Measurements from ENCODE around the gene SMOC1.

Gene SMOC1

GRCh38 chr14:69980457-69981425 is 101.5 kb downstream of the SMOC1 start:
- FAIRE-seq, result peak; percentile 99

DNA sequence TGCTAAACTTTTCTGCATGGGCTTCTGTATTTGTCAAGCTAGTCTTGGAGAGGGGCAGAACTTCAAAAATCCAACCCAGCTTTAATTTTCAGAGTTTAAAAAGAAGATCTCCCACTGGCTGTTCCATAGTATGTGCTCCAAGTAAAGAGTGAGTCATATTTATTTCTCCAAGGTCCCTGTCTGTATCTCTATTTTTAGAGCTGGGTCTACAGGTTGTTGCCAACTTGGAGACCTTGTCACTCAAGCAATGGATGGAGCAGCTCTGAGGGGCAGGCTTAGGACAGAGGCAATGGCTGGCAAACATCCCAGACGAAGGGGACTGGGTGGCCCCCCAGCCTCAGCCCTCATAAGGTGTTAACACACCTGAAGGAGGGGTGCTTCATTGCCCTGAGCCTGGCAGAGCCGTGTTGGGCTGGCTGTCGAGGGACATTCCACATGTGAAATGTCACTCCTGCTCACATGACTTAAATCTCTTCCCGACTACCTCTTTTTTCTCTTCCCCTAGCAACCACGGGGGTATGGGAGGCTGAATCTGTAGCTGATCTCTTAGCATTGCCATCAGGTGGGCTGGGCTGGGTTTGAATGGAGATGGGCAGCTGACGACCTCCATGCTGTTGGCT is 103.1 kb downstream of the SMOC1 start:
- DNase-seq (ENCODE audit: low spot score), result peak; percentile 65
- peak; percentile 95 for FAIRE-seq

More at GRCh38 chr14:69980457-69981425, 101.5 kb downstream of the SMOC1 start:
- DNase-seq (ENCODE audit: low spot score), result peak; percentile 95

DNA sequence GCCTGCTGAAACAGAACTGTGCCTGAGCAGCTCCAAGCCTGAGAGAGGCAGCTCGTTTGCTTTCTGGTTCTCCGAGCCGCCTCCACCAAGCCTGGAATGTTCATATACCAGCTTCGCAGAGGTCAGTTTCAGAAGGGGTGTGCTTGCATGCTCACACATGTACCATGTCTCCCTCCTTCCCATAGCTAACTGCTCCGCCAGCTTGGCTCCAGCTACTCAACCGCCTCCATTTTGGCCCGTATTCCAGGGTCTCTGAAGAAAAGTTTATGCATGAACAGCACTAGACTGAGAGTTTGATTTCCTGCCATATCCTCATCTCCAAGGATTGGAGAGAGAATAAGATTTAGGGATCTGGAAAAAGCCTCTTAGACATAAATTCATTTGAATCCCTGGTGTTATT is 103.7 kb downstream of the SMOC1 start:
- DNase-seq (ENCODE audit: low spot score) (no peak), FAIRE-seq (no peak)

GRCh38 chr14:69983317-69983716 is 104.1 kb downstream of the SMOC1 start:
- FAIRE-seq, result no peak
- no peak for DNase-seq (ENCODE audit: low spot score)

- peak; percentile 98 for FAIRE-seq
- peak; percentile 57 for DNase-seq (ENCODE audit: low spot score)
Measured at GRCh38 chr14:69985463-69985862, 106.2 kb downstream of the SMOC1 start.

DNA sequence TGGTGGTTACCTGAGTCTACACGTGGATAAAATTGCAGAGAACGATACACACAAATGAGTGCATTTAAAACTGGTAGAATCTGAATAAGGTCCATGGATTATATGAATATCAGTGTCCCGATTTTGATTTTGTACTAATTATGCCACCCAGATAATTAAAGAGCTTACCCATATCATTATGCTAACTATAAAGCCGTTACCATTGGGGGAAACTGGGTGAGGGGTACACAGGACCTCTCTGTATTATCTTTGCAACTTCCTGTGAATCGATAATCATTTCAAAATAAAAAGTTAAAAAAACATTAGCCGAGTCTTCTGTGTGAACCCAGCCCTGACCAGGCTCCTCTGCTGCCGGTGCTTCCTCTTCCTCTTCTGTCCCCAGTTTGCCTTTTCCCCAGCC is 107.1 kb downstream of the SMOC1 start:
- DNase-seq (ENCODE audit: low spot score) (no peak), FAIRE-seq (no peak)

DNA sequence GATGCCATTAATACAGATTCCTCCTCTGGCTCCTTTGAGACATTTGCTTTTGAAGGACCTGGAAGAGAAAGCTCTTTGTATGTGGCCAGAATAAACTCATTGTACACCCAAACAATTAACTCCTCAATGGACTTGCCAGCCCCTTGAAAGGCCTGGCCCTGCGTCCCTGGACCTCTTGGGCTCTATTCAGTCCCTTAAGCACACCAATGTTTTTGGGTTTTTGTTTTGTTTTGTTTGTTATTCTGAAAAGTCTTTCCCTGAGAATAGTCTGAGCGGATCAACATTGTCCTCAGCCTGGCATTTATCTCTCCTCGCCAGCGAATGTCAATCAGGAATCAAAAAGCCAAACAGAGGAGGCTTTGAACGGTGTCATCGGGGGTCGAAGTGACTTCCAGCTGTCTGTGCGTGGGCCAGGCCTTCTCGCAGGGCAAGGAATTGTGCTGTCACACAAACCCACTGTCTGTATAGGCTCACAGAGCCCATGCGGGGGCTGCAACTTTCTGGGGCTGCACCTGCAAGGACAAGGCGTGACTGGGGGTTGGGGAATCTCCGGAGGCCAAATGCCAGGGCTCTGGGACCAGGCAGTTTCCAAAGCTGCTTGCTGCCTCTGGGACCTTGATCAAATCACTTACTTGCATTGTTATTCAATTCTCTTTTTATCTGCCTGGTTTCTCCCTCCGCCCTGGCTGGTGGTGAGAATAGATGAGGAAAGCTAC is 108.3 kb downstream of the SMOC1 start:
- FAIRE-seq (peak; percentile 5), DNase-seq (ENCODE audit: low spot score) (no peak)

DNA sequence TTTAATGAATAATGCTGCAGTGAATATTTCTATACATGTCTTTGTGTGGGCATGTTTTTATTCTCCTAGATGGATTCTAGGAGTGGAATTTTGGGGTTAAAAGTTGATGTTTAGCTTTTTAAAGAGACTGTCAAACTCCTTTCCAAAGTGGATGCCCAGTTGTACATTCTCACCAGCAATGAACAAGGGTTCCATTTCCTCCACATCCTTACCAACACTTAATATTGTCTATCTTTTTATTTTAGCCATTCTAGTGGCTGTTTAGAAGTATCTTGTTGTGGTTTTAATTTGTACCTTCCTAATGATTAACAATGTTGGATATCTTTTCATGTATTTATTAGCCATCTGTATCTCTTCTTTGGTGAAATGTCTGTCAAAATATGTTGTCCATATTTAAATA is 109.8 kb downstream of the SMOC1 start:
- no peak for FAIRE-seq

DNA sequence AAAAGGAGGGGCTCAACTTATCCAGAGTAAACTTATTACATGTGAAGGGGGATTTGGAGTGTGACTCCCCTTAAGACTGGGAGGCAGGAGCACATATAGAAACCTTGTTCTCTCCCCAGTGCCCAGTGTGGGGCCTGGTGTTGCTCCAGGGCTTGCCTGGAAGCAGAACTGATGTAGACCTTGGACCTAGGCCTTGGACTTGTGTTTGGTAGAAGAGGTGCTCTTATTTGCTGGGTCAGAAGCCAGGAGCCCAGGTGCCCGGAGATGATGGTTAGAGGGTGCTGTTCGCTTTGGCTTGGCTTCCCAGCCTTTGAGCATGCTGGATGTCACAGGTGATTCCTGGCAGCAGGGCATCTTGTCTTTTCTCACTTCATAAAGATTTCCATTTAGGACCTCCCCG is 110.4 kb downstream of the SMOC1 start:
- FAIRE-seq (no peak), DNase-seq (ENCODE audit: low spot score) (no peak)

More for the DNA sequence above, 109.8 kb downstream of the SMOC1 start:
- DNase-seq (ENCODE audit: low spot score), result no peak

DNA sequence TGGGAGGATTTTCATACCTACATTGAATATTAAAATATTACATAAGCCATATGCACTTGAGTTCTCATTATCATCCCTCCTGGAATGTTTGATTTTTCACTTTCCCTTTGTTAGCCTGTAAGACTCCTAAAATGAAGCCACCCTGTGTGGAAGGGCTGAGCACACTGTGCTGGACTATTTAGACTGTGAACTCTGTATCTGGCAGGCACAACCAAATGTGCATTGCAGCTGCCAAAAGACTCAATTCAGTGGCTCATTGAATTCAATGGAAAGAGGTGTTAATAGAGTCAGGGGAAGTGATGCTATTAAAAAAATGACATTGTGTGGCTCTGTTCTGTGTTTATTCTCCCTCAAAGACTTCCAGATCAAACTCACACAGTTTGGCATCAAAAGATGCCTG is 111.1 kb downstream of the SMOC1 start:
- FAIRE-seq (no peak), DNase-seq (ENCODE audit: low spot score) (no peak)

- no peak for FAIRE-seq
- no peak for DNase-seq (ENCODE audit: low spot score)
Measured at GRCh38 chr14:69991422-69991821, 112.2 kb downstream of the SMOC1 start.

DNA sequence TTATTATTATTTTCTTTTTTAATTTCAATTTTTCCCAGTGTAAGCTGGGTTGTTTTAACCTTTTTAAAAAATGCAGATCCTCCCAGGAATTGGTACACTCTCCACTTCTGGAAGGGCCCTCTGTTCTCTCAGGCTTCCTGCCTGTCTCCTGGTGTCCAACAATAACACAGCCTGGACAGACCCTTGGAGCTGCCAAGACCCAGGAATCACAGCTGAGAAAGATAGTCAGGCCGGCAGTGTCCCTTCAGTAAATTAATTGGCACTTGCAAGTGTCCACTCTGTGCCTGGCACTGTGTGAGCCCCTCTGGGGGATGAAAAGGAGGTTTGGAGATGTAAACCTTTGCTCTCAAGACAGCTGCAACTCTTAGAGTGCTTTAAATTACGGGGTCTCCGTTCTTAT is 113.3 kb downstream of the SMOC1 start:
- DNase-seq (ENCODE audit: low spot score) (no peak), FAIRE-seq (peak; percentile 46)

- DNase-seq (ENCODE audit: low spot score), result no peak
- FAIRE-seq, result no peak
Measured at GRCh38 chr14:69993326-69993725, 114.1 kb downstream of the SMOC1 start.

DNA sequence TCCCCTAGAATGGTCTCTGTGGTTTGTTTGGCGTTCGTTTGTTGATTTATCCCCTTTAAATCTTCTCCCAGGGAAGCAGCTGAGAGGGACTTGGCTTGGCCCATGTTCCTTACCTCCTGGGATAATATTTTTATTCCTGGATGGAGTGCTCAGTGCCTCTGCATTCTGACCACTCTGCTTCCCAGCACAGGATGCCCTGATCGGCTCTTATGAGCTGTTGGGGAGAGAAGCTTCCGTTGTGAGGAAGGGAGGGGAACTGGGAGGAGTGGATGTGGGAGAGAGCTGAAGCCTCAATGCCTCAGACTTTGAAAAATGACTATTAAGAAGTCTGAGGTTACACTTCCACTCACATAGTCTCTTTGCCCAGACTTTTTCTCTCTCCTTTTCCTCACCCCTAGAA is 114.8 kb downstream of the SMOC1 start:
- no peak for DNase-seq (ENCODE audit: low spot score)
- FAIRE-seq, result peak; percentile 65

DNA sequence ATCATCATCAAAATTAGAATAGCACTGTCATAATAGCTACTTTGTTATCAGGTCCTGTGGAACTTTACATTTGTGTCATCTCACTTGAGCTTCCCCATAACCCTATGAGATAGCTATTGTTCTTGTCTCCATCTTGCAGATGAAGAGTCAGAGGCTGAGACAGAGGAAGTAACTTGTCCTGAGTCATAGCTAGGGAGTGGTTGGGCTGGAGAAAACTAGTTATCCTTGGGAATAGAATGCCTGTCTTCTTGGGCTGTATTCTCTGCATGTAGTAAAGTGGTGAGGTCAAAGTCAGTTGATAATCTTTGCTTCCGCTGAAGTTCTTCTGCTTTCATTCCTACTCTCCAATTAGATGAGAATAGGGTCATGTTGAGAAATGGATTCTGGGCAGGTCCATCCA is 117.0 kb downstream of the SMOC1 start:
- DNase-seq (ENCODE audit: low spot score), result peak; percentile 79
- peak; percentile 84 for FAIRE-seq

- peak; percentile 71 for DNase-seq (ENCODE audit: low spot score)
- FAIRE-seq, result peak; percentile 76
Measured at GRCh38 chr14:69997849-69998248, 118.6 kb downstream of the SMOC1 start.

- FAIRE-seq (no peak), DNase-seq (ENCODE audit: low spot score) (peak; percentile 94)
Measured at GRCh38 chr14:69999261-69999674, 120.1 kb downstream of the SMOC1 start.

- FAIRE-seq (peak; percentile 96), DNase-seq (ENCODE audit: low spot score) (no peak)
Measured at GRCh38 chr14:70000601-70001000, 121.4 kb downstream of the SMOC1 start.

GRCh38 chr14:70002589-70003346 is 123.6 kb downstream of the SMOC1 start:
- DNase-seq (ENCODE audit: low spot score) (no peak), FAIRE-seq (peak; percentile 69)

- DNase-seq (ENCODE audit: low spot score) (no peak), FAIRE-seq (no peak)
Measured at GRCh38 chr14:70004791-70005190, 125.6 kb downstream of the SMOC1 start.

GRCh38 chr14:70005281-70005805 is 126.1 kb downstream of the SMOC1 start:
- FAIRE-seq (peak; percentile 37), DNase-seq (ENCODE audit: low spot score) (no peak)

Data from urothelium cell line (cell line).